ENCODE measurements around the gene WDCP. TPM values are rescaled to one million over a fixed set of nuclear protein-coding genes. Genes with fewer than 3 reads are reported as not detected.
A peak's percentile ranks its signal among the peaks of the same experiment; 100 is the strongest.

Gene WDCP
- total RNA-seq, 2 donors from 2014 or later: 8.0 to 21.3 TPM

DNA sequence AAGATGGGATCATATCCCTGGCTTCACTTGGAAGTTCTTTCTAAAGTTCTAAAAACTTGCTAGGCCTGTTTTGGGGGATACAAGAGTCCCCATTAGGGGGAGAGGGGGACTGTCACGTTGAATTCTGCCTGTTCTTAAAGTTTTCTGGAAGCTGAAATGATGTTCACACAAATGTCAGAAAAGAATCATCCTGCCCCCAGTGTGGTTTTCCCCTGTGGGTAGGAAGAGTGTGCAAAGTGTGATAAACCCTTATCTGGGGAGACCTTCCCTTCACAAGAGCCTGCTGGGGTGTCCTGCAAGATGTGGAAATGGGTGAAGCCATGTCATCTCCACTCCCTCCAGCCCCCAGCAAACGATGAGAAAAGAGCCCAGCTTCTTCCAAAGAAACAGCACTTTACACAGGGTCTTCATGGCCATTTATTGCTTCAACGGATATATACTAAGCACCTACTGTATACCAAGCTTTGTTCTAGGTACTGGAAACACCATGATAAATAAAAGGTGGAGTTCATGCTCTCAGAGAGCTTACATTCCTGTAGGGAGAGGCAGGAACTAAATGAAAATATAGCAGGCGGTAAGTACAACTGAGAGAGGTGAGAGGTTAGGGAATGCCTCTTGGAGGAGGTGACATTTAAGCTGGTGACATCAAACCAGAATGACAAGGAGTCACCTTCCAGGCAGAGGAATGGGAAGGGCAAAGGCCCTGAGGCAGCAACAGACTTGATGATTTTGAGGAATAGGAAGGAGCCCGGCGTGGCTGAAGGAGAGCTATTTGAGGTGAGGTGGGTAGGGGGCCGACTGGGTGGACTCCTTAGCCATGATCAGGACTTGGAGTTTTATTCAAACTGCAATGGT, 35.7 kb downstream of the WDCP start:
- Histone ChIP-seq H3K9me3 (no peaks in the 10 kb centered on the region), H3K27ac (no peak overlapping the region), H3K27me3 (replicated peaks; ENCODE audit: insufficient read depth) (no peaks in the 10 kb centered on the region), H3K36me3 (no peaks in the 10 kb centered on the region), H3K4me3 (no peak overlapping the region), H3K4me1 (ENCODE audit: control insufficient read depth in 1 of 2, low read depth in 2 of 2) (peaks cover 6 to 10% of the 10 kb centered on the region in 2 donors)
- TF ChIP-seq, protein P1, sequence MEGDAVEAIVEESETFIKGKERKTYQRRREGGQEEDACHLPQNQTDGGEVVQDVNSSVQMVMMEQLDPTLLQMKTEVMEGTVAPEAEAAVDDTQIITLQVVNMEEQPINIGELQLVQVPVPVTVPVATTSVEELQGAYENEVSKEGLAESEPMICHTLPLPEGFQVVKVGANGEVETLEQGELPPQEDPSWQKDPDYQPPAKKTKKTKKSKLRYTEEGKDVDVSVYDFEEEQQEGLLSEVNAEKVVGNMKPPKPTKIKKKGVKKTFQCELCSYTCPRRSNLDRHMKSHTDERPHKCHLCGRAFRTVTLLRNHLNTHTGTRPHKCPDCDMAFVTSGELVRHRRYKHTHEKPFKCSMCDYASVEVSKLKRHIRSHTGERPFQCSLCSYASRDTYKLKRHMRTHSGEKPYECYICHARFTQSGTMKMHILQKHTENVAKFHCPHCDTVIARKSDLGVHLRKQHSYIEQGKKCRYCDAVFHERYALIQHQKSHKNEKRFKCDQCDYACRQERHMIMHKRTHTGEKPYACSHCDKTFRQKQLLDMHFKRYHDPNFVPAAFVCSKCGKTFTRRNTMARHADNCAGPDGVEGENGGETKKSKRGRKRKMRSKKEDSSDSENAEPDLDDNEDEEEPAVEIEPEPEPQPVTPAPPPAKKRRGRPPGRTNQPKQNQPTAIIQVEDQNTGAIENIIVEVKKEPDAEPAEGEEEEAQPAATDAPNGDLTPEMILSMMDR (IDR thresholded peaks at IDR 0.05): no peak
- DNase-seq (ENCODE audit: low spot score): no peak
- ATAC-seq (ENCODE audit: insufficient number of reproducible peaks, low FRiP score, low read depth): no peak

DNA sequence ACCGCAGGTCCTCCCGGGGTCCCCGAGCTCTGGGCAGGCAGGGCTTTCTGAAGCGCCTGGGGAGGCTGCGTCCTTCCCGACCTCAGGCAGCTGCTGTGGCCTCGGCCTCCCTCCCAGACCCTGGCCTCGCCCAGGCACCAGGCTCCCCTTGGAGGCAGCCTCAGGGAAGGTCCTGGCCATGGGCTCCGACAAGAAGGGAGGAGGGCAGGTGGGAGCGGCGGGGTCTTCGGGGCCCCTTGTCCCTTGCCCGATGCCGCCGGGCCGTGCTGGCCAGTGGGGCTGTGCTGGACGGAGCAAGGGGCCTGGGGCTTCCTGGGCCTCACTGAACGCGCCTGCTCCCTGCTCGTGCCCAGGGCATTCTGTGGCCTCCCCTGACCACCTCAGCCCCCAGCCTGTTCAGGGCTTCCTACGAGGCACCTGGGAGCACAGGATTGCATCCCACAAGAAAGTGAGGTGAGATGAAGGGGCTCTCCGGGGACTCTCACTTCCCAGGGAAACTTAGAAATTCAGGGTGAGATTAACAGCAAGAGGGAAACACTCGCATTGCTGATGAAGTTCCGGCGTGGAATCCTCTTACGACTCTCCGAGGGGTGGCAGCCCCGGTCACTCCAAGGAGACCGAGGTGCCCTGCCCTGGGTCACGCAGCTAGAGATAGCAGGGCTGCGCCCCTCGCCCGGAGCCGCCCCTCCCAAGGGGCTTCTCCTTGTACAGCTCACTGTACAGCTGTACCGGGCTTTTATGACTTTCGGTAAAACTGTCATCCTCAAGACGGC, 36.5 kb downstream of the WDCP start:
- Histone ChIP-seq H3K36me3 (no peaks in the 10 kb centered on the region), H3K4me3 (peak overlapping the region; percentile 44), H3K27me3 (replicated peaks; ENCODE audit: insufficient read depth) (no peaks in the 10 kb centered on the region), H3K9me3 (no peaks in the 10 kb centered on the region), H3K27ac (no peak overlapping the region), H3K4me1 (ENCODE audit: control insufficient read depth in 1 of 2, low read depth in 2 of 2) (peaks cover 6 to 10% of the 10 kb centered on the region in 2 donors)
- TF ChIP-seq, protein P1 (IDR thresholded peaks at IDR 0.05): no peak
- no peak for ATAC-seq (ENCODE audit: insufficient number of reproducible peaks, low FRiP score, low read depth)
- DNase-seq (ENCODE audit: low spot score): no peak

DNA sequence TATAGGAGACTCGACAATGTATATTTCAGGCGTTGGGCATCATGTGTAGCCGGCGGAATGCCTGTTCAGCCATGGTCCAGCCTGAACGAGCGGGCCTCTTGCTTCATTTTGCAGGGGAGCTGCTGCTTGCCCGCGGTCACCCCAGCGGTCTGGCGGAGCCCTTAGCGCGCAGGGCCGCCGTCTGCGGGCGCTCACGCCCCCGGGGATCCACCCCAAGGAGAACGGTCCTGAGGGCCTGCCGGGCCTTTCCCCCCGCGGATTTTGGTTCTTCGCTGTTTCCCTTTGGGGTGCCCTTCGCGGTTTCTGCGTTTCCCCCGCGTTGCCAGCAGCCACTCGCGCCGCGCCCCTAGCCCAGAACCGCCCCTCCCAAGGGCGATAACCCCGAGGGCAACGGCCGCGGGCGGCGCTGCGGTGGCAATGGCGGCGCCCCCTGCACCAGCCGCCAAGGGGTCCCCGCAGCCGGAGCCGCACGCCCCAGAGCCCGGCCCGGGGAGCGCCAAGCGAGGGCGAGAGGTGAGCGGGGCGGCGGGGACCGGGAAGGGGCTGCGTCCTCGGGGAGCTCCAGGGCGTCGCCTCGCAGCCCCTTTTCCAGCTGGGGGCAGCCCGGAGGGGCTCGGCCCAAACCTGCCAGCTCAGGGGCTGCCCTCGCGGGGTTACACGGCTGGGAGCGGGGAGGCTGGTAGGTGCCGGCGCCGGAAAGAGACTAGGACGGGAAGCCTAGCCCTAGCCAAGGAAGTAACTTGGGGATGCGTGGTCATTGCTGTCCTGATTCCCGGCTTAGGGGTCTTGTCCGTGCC, 37.3 kb downstream of the WDCP start, which contains the start of gene MFSD2B:
MFSD2B (plus strand) TSS at position 406 of the 797 bp plus-strand sequence; CDS start at position 418, 12 bp downstream.
- TF ChIP-seq, protein P1 (IDR thresholded peaks at IDR 0.05): no peak
- ATAC-seq (ENCODE audit: insufficient number of reproducible peaks, low FRiP score, low read depth): no peak
- Histone ChIP-seq H3K4me3 (peak within 1 kb of the TSS; percentile 44), H3K9me3 (no peaks in the 10 kb centered on the region), H3K27ac (no peak within 1 kb of the TSS), H3K36me3 (no peaks in the 10 kb centered on the region), H3K4me1 (ENCODE audit: control insufficient read depth in 1 of 2, low read depth in 2 of 2) (peaks cover 6 to 10% of the 10 kb centered on the region in 2 donors), H3K27me3 (replicated peaks; ENCODE audit: insufficient read depth) (no peaks in the 10 kb centered on the region)
- no peak for DNase-seq (ENCODE audit: low spot score)

DNA sequence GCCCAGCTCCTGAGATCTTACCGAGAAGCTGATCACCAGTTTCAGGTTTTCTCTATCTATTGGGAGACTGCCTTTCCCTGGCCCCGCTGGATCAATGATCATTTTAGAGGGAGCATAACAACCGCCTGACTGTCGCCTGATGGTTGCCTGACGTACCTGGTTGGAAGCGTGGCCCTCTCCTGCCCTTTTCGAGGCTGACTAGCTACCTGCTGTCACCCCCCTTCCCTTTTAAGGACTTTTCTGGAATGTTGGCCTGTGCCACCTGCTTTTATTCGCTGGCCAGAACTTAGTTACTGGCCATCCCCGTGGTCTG, 37.9 kb downstream of the WDCP start:
- DNase-seq (ENCODE audit: low spot score) (no peak), ATAC-seq (ENCODE audit: insufficient number of reproducible peaks, low FRiP score, low read depth) (no peak)
- Histone ChIP-seq H3K4me1 (ENCODE audit: control insufficient read depth in 1 of 2, low read depth in 2 of 2) (peaks cover 6 to 10% of the 10 kb centered on the region in 2 donors), H3K36me3 (no peaks in the 10 kb centered on the region), H3K9me3 (no peaks in the 10 kb centered on the region), H3K4me3 (peak overlapping the region; percentile 44), H3K27me3 (replicated peaks; ENCODE audit: insufficient read depth) (no peaks in the 10 kb centered on the region), H3K27ac (no peak overlapping the region)
- TF ChIP-seq, protein P1 (IDR thresholded peaks at IDR 0.05): no peak

All from thoracic aorta (tissue), 2 donors.